ENCODE results near the gene CWF19L1.

- TF ChIP-seq CTCF (conservative IDR thresholded peaks at IDR 0.05; ENCODE audit: low read length) (no peak), EZH2phosphoT487 (IDR thresholded peaks at IDR 0.05; ENCODE audit: borderline replicate concordance) (no peak)
Observed at GRCh38 chr10:100229819-100230422, 37.5 kb downstream of the CWF19L1 start.

All from Loucy (cell line).